Breast epithelium (tissue), 4 donors: ENCODE results near the gene MYO5B. TPM values are rescaled to one million over a fixed set of nuclear protein-coding genes. Genes with fewer than 3 reads are reported as not detected.

Source experiments
- DNase-seq, 2 donors: peaks; one replicate each; pipeline ENCODE4 v3.0.0-alpha.2; 2019; ENCODE audit warnings: low spot score in 2 of 2
- H3K27ac ChIP-seq, 2 donors: fragments of 200-600 bp; sonication (generic) in 1 of 2; one replicate each; pipeline ENCODE4 v1.5.1; 2016 to 2019; ENCODE audit warnings: mild to moderate bottlenecking in 1 of 2
- H3K27me3 ChIP-seq, 2 donors: fragments of 200-600 bp; sonication (generic) in 1 of 2; one replicate each; pipeline versions ENCODE4 v1.5.1 to v1.6.0; 2017 to 2019; ENCODE audit warnings: control low read depth in 1 of 2, mild to moderate bottlenecking in 1 of 2
- H3K36me3 ChIP-seq: fragments of 200-600 bp; one replicate; pipeline ENCODE4 v1.5.1; 2019
- H3K4me1 ChIP-seq, 2 donors: fragments of 200-600 bp; sonication (generic); one replicate each; pipeline ENCODE4 v1.5.1; 2016 to 2019; ENCODE audit warnings: control low read depth in 1 of 2
- H3K4me3 ChIP-seq, 3 donors: fragments of 200-600 bp; sonication (generic); 1 replicate in 2 of 3; 2 replicates in 1 of 3; pipeline ENCODE4 v1.5.1; 2016 to 2019; ENCODE audit warnings: mild to moderate bottlenecking in 3 of 3, moderate library complexity in 2 of 3
- H3K9me3 ChIP-seq, 2 donors: fragments of 200-600 bp; sonication (generic) in 1 of 2; one replicate each; pipeline ENCODE4 v1.5.1; 2016 to 2019; ENCODE audit warnings: control low read depth in 1 of 2
- CTCF ChIP-seq, 3 donors: fragments of 450-650 bp; IDR thresholded peaks; one replicate each; pipeline ENCODE4 v1.5.1; 2016 to 2017; ENCODE audit warnings: antibody characterized with exemption in 3 of 3, mild to moderate bottlenecking in 3 of 3, moderate library complexity in 3 of 3
- POLR2A ChIP-seq: fragments of 450-650 bp; IDR thresholded peaks from one replicate; pipeline ENCODE4 v1.6.1; 2016; ENCODE audit warnings: antibody characterized with exemption, mild to moderate bottlenecking, moderate library complexity
- POLR2AphosphoS5 ChIP-seq, 3 donors: sonication (generic); formaldehyde crosslinking; IDR thresholded peaks; one replicate each; pipeline ENCODE4 v1.6.1; 2017; ENCODE audit warnings: antibody characterized with exemption in 3 of 3
- intact Hi-C: fragments of 100-400 bp; cut with DNase I; formaldehyde crosslinking; loops from one replicate; pipeline ENCODE4 v1.15.1; 2023; ENCODE audit warnings: low total_unique reads
- total RNA-seq, 3 donors: library from RNA; depleted of rRNA; stranded (reverse); fragments of >200 nt; gene quantifications; one replicate each; pipeline ENCODE4 v1.1.0, GENCODE V29; 2016

MYO5B gene
- total RNA-seq, 3 donors from 2014 or later: 2.4 to 53.1 (median 22.0) TPM

GRCh38 chr18:50034029-50034428, 160.9 kb downstream of the MYO5B start:
- Histone ChIP-seq H3K36me3 (no peaks in the 10 kb centered on the region), H3K9me3 (no peaks in the 10 kb centered on the region), H3K4me1 (no peaks in the 10 kb centered on the region), H3K27me3 (no peaks in the 10 kb centered on the region), H3K4me3 (no peak overlapping the region), H3K27ac (no peak overlapping the region)
- DNase-seq: no peak
- intact Hi-C loops: no loop called here
- TF ChIP-seq CTCF (IDR thresholded peaks at IDR 0.05) (no peak), POLR2AphosphoS5 (IDR thresholded peaks at IDR 0.05) (no peak), POLR2A (no peak)

GRCh38 chr18:50033004-50033403, 161.9 kb downstream of the MYO5B start:
- Histone ChIP-seq H3K4me1 (no peaks in the 10 kb centered on the region), H3K4me3 (no peak overlapping the region), H3K36me3 (no peaks in the 10 kb centered on the region), H3K27me3 (no peaks in the 10 kb centered on the region), H3K9me3 (no peaks in the 10 kb centered on the region), H3K27ac (no peak overlapping the region)
- no peak for DNase-seq
- no peak for TF ChIP-seq POLR2AphosphoS5 (IDR thresholded peaks at IDR 0.05)
- TF ChIP-seq POLR2A: no peak
- no peak for TF ChIP-seq CTCF (IDR thresholded peaks at IDR 0.05)
- intact Hi-C loops: no loop called here

GRCh38 chr18:50030146-50030545, 164.8 kb downstream of the MYO5B start:
- Histone ChIP-seq H3K4me3 (no peak overlapping the region), H3K27me3 (no peaks in the 10 kb centered on the region), H3K4me1 (no peaks in the 10 kb centered on the region), H3K36me3 (no peaks in the 10 kb centered on the region), H3K27ac (no peak overlapping the region), H3K9me3 (no peaks in the 10 kb centered on the region)
- DNase-seq: no peak
- intact Hi-C loops: no loop called here
- TF ChIP-seq POLR2A: no peak

- no peak for TF ChIP-seq POLR2AphosphoS5 (IDR thresholded peaks at IDR 0.05)
- no peak for TF ChIP-seq POLR2A
- no peaks in the 10 kb centered on the region for H3K36me3 ChIP-seq
- intact Hi-C loops: no loop called here
- H3K27ac ChIP-seq: no peak overlapping the region
- H3K9me3 ChIP-seq: no peaks in the 10 kb centered on the region
- H3K4me3 ChIP-seq: no peak overlapping the region
- DNase-seq: no peak
- H3K27me3 ChIP-seq: no peaks in the 10 kb centered on the region
- no peaks in the 10 kb centered on the region for H3K4me1 ChIP-seq
Observed at GRCh38 chr18:50027996-50028395, 167.0 kb downstream of the MYO5B start.

GRCh38 chr18:50024466-50024865, 170.5 kb downstream of the MYO5B start:
- H3K36me3 ChIP-seq: no peaks in the 10 kb centered on the region
- DNase-seq: no peak
- intact Hi-C loops: no loop called here
- H3K27me3 ChIP-seq: no peaks in the 10 kb centered on the region
- TF ChIP-seq POLR2A (no peak), CTCF (IDR thresholded peaks at IDR 0.05) (no peak), POLR2AphosphoS5 (IDR thresholded peaks at IDR 0.05) (no peak)
- H3K9me3 ChIP-seq: no peaks in the 10 kb centered on the region
- no peak overlapping the region for H3K27ac ChIP-seq
- no peak overlapping the region for H3K4me3 ChIP-seq
- no peaks in the 10 kb centered on the region for H3K4me1 ChIP-seq

- intact Hi-C loops: no loop called here
- no peak overlapping the region for H3K4me3 ChIP-seq
- TF ChIP-seq CTCF (IDR thresholded peaks at IDR 0.05): no peak
- TF ChIP-seq POLR2AphosphoS5 (IDR thresholded peaks at IDR 0.05): no peak
- TF ChIP-seq POLR2A: no peak
- no peak overlapping the region for H3K27ac ChIP-seq
- H3K36me3 ChIP-seq: no peaks in the 10 kb centered on the region
- no peak for DNase-seq
- H3K4me1 ChIP-seq: no peaks in the 10 kb centered on the region
- no peaks in the 10 kb centered on the region for H3K9me3 ChIP-seq
- H3K27me3 ChIP-seq: no peaks in the 10 kb centered on the region
Observed at GRCh38 chr18:50022985-50023384, 172.0 kb downstream of the MYO5B start.
